Measurements from ENCODE around the gene RIPOR1.

DNA sequence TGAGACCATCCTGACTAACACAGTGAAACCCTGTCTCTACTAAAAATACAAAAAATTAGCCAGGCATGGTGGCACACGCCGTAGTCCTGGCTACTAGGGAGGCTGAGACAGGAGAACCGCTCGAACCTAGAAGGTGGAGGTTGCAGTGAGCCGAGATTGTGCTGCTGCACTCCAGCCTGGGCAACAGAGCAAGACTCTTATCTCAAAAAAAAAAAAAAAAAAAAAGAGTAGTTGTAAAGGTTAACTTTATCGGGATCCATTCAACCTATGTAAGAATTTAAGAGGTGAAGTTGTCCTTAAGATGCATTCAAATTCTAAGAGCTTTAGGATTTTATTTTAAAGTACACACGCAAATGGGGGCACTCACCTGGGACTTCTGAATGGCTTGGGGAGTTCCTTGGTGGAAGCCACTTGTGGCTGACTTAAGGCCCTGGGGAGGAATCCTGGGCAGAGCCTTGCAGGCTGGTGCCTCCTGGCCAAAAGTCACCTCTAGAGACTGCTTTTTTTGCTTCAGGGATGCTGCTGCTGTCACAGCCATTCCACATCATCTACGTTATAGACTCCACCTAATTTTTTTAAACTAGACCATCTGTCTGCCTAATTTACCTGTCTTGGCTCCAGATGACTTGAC is 37.0 kb downstream of the RIPOR1 start:
- TF ChIP-seq, protein P1, sequence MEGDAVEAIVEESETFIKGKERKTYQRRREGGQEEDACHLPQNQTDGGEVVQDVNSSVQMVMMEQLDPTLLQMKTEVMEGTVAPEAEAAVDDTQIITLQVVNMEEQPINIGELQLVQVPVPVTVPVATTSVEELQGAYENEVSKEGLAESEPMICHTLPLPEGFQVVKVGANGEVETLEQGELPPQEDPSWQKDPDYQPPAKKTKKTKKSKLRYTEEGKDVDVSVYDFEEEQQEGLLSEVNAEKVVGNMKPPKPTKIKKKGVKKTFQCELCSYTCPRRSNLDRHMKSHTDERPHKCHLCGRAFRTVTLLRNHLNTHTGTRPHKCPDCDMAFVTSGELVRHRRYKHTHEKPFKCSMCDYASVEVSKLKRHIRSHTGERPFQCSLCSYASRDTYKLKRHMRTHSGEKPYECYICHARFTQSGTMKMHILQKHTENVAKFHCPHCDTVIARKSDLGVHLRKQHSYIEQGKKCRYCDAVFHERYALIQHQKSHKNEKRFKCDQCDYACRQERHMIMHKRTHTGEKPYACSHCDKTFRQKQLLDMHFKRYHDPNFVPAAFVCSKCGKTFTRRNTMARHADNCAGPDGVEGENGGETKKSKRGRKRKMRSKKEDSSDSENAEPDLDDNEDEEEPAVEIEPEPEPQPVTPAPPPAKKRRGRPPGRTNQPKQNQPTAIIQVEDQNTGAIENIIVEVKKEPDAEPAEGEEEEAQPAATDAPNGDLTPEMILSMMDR (conservative IDR thresholded peaks at IDR 0.05; ENCODE audit: low read length) = no peak
- TF ChIP-seq EZH2phosphoT487 (IDR thresholded peaks at IDR 0.05; ENCODE audit: borderline replicate concordance) = no peak
